ENCODE results near the gene ETV5. TPM values are rescaled to one million over a fixed set of nuclear protein-coding genes. Genes with fewer than 3 reads are reported as not detected.

Gene ETV5
- total and polyA plus RNA-seq, 5 donors from 2014 or later = 0.40 TPM; not detected in 4

Other genes starting within 250 kb of the ETV5 start
- gene TRA2B, start 171.1 kb downstream of the ETV5 start, total RNA-seq = 631 TPM
- 100 to 1,000 TPM; 187 to 233 (median 205) TPM for gene TRA2B, start 171.1 kb downstream of the ETV5 start, polyA plus RNA-seq